GM12878 (cell line): ENCODE data around the gene DGKB.

Experiments used
- JUND ChIP-seq: IDR thresholded peaks from 2 replicates; pipeline ENCODE4 v1.6.1; 2012; ENCODE audit warnings: low read depth, mild to moderate bottlenecking, low read length, improper control_type of control experiment, moderate library complexity
- KDM1A ChIP-seq: fragments of 200-600 bp; sonication (generic); IDR thresholded peaks from 2 replicates; pipeline ENCODE4 v1.6.1; 2016; ENCODE audit warnings: borderline replicate concordance
- SIN3A ChIP-seq: IDR thresholded peaks from 2 replicates; pipeline ENCODE4 v1.6.1; 2012; ENCODE audit warnings: low read depth, low read length, improper control_type of control experiment
- SMC3 ChIP-seq: IDR thresholded peaks from 2 replicates; pipeline ENCODE4 v1.6.1; 2011; ENCODE audit warnings: low read length, improper control_type of control experiment, borderline replicate concordance
- TF ChIP-seq, protein P1 (sequence below), 3 experiments: IDR thresholded peaks in 2 of 3; conservative IDR thresholded peaks in 1 of 3; 2 replicates each; pipeline ENCODE4 v1.5.1; 2011; ENCODE audit warnings: low read depth in 3 of 3, low read length in 3 of 3, mild to moderate bottlenecking in 3 of 3, control low read depth in 2 of 3, moderate library complexity in 2 of 3, inconsistent platforms in 1 of 3, mixed read lengths in 1 of 3; ENCODE audit not compliant: control insufficient read depth in 2 of 3, insufficient read depth in 1 of 3; ENCODE audit errors: extremely low read depth in 1 of 3

DNA sequence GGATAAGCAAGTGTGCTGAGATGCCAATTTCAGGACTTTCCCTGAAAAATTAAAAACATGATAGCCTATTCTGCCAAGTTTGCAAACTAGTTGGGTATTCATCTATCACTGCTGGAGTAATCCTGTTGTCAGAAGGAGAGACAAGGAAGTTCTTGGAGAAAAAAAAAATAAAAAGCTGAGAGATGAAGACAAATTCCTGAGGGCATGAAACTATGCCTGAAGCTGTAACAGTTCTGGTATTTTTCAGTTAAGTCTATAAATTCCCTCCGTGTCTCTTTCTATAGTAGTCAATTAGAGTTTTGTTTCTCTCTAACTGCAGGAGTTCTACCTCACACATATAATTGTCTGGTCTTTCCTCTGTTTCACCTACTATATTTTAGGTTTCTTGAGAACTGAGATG is 95.7 kb downstream of the DGKB start:
- TF ChIP-seq KDM1A (no peak), SIN3A (no peak), SMC3 (no peak), JUND (no peak)
- TF ChIP-seq, protein P1, sequence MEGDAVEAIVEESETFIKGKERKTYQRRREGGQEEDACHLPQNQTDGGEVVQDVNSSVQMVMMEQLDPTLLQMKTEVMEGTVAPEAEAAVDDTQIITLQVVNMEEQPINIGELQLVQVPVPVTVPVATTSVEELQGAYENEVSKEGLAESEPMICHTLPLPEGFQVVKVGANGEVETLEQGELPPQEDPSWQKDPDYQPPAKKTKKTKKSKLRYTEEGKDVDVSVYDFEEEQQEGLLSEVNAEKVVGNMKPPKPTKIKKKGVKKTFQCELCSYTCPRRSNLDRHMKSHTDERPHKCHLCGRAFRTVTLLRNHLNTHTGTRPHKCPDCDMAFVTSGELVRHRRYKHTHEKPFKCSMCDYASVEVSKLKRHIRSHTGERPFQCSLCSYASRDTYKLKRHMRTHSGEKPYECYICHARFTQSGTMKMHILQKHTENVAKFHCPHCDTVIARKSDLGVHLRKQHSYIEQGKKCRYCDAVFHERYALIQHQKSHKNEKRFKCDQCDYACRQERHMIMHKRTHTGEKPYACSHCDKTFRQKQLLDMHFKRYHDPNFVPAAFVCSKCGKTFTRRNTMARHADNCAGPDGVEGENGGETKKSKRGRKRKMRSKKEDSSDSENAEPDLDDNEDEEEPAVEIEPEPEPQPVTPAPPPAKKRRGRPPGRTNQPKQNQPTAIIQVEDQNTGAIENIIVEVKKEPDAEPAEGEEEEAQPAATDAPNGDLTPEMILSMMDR (IDR thresholded peaks at IDR 0.05 in 2 of 3, conservative IDR thresholded peaks at IDR 0.05 in 1 of 3; ENCODE audit: control insufficient read depth in 2 of 3, extremely low read depth in 1 of 3, insufficient read depth in 1 of 3, low read depth in 3 of 3, low read length in 3 of 3) = no peak
